IMR-90 (cell line): ENCODE data around the gene AOC2.

ENCODE experiments used
- CEBPB ChIP-seq: IDR thresholded peaks from 2 replicates; pipeline ENCODE4 v1.6.1; 2012; ENCODE audit warnings: low read depth, low read length, improper control_type of control experiment
- CHD1 ChIP-seq: IDR thresholded peaks from 2 replicates; pipeline ENCODE4 v1.6.1; 2012; ENCODE audit warnings: low read depth, low read length, improper control_type of control experiment
- CTCF ChIP-seq: conservative IDR thresholded peaks from 2 replicates; pipeline ENCODE4 v1.5.1; 2012; ENCODE audit warnings: mild to moderate bottlenecking, low read depth, low read length, improper control_type of control experiment
- MAFK ChIP-seq: IDR thresholded peaks from 2 replicates; pipeline ENCODE4 v1.6.1; 2012; ENCODE audit warnings: low read depth, low read length, improper control_type of control experiment
- RAD21 ChIP-seq: IDR thresholded peaks from 2 replicates; pipeline ENCODE4 v1.6.1; 2012; ENCODE audit warnings: low read length, improper control_type of control experiment
- RCOR1 ChIP-seq: IDR thresholded peaks from 2 replicates; pipeline ENCODE4 v1.6.1; 2012; ENCODE audit warnings: mild to moderate bottlenecking, low read length, improper control_type of control experiment; ENCODE audit not compliant: insufficient replicate concordance

DNA sequence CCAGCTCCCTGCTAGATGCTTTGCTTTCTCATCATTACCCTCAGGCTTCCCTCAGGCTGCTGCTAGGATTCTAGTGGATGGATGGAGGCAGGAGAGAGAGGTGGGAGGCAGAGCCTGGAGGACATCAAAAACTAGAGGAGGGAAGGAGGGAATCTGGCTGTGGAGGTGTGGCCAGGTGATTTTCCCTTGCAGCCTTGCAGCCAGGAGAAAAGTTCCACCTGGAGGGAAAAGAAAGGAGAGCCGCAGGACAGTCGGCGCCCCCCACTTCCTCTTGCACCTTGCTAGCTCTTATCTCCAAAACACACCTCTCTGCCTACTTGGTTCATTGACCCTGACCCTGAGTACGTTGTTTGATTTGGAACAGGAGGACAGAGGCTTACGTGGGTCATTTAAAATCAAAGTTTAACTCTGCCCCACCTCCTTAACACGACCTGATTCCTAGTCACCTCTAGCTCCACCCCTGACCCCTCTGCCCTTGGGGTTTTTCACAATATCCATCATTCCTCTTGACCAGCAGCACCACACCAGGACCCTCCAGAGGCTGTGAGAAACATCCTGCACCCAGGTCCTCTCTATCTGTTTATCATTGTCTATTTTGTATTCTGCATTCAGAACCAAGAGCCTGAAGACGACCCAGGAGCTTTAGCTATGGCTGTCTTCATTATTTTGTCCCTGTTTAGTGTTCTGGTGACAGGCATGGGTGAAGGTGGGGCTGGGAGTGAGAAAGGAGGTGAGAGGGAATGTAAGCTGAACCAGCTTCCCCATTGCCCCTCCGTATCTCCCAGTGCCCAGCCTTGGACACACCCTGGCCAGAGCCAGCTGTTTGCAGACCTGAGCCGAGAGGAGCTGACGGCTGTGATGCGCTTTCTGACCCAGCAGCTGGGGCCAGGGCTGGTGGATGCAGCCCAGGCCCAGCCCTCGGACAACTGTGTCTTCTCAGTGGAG lies 22.5 kb downstream of the AOC2 start:
- no peak for TF ChIP-seq CTCF
- TF ChIP-seq CEBPB = no peak
- no peak for TF ChIP-seq CHD1
- no peak for TF ChIP-seq RAD21
- TF ChIP-seq RCOR1 = no peak
- no peak for TF ChIP-seq MAFK
